ENCODE results near the gene TXNDC12.

- TF ChIP-seq CTCF (IDR thresholded peaks at IDR 0.05) (no peak), EZH2 (IDR thresholded peaks at IDR 0.05; ENCODE audit: borderline replicate concordance, insufficient read depth, low read depth, low read length, poor library complexity, severe bottlenecking) (no peak)
These were observed 47.5 kb upstream of the TXNDC12 start for GRCh38 chr1:52102336-52103013.

Measured in B cell (primary cell).